Measurements from ENCODE around the gene SNCA.

Gene SNCA

DNA sequence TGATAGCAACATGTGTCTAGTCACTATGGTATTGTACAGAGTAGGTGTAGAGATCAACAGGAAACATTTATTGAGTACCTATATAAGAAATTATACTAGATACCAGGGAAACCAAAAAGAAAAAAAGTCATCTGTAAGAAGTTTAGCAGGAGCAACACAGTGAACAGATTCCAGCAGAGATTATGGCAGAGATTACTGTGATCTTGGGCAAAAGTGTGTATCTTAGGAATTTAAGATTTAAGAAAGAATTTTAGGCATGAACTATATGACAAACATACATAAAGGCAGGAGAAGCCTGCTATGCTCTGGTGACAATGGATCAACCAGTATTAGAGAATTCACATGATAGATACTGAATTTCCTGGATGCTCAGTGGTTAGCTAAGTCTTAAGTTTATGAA, 37.9 kb downstream of the SNCA start:
- no peaks in the 10 kb centered on the region for H3K4me1 ChIP-seq (ENCODE audit: control insufficient read depth in 5 of 5, insufficient read depth in 5 of 5, low read length in 5 of 5)
- H3K27ac ChIP-seq (ENCODE audit: low read depth, low read length) = no peak overlapping the region
- no peak overlapping the region for H3K9ac ChIP-seq (ENCODE audit: low read length in 5 of 5)
- no peaks in the 10 kb centered on the region for H3K27me3 ChIP-seq (ENCODE audit: control insufficient read depth in 5 of 5, insufficient read depth in 4 of 5, low read length in 5 of 5)
- no peak overlapping the region for H3K4me3 ChIP-seq (ENCODE audit: low read depth in 1 of 5, low read length in 5 of 5)
- no peaks in the 10 kb centered on the region for H3K36me3 ChIP-seq (ENCODE audit: control insufficient read depth in 5 of 5, insufficient read depth in 5 of 5, low read length in 5 of 5)
- H3K9me3 ChIP-seq (ENCODE audit: control insufficient read depth in 5 of 5, low read length in 5 of 5) = no peaks in the 10 kb centered on the region

GRCh38 chr4:89797117-89797516, 39.8 kb downstream of the SNCA start:
- Histone ChIP-seq H3K36me3 (ENCODE audit: control insufficient read depth in 5 of 5, insufficient read depth in 5 of 5, low read length in 5 of 5) (no peaks in the 10 kb centered on the region), H3K27me3 (ENCODE audit: control insufficient read depth in 5 of 5, insufficient read depth in 4 of 5, low read length in 5 of 5) (no peaks in the 10 kb centered on the region), H3K27ac (ENCODE audit: low read depth, low read length) (no peak overlapping the region), H3K4me1 (ENCODE audit: control insufficient read depth in 5 of 5, insufficient read depth in 5 of 5, low read length in 5 of 5) (no peaks in the 10 kb centered on the region), H3K9me3 (ENCODE audit: control insufficient read depth in 5 of 5, low read length in 5 of 5) (no peaks in the 10 kb centered on the region), H3K9ac (ENCODE audit: low read length in 5 of 5) (no peak overlapping the region), H3K4me3 (ENCODE audit: low read depth in 1 of 5, low read length in 5 of 5) (no peak overlapping the region)

- no peaks in the 10 kb centered on the region for H3K4me1 ChIP-seq (ENCODE audit: control insufficient read depth in 5 of 5, insufficient read depth in 5 of 5, low read length in 5 of 5)
- no peaks in the 10 kb centered on the region for H3K9me3 ChIP-seq (ENCODE audit: control insufficient read depth in 5 of 5, low read length in 5 of 5)
- H3K36me3 ChIP-seq (ENCODE audit: control insufficient read depth in 5 of 5, insufficient read depth in 5 of 5, low read length in 5 of 5) = no peaks in the 10 kb centered on the region
- no peak overlapping the region for H3K27ac ChIP-seq (ENCODE audit: low read depth, low read length)
- H3K27me3 ChIP-seq (ENCODE audit: control insufficient read depth in 5 of 5, insufficient read depth in 4 of 5, low read length in 5 of 5) = no peaks in the 10 kb centered on the region
- no peak overlapping the region for H3K4me3 ChIP-seq (ENCODE audit: low read depth in 1 of 5, low read length in 5 of 5)
- no peak overlapping the region for H3K9ac ChIP-seq (ENCODE audit: low read length in 5 of 5)
Measured at GRCh38 chr4:89788206-89789072, 48.5 kb downstream of the SNCA start.

DNA sequence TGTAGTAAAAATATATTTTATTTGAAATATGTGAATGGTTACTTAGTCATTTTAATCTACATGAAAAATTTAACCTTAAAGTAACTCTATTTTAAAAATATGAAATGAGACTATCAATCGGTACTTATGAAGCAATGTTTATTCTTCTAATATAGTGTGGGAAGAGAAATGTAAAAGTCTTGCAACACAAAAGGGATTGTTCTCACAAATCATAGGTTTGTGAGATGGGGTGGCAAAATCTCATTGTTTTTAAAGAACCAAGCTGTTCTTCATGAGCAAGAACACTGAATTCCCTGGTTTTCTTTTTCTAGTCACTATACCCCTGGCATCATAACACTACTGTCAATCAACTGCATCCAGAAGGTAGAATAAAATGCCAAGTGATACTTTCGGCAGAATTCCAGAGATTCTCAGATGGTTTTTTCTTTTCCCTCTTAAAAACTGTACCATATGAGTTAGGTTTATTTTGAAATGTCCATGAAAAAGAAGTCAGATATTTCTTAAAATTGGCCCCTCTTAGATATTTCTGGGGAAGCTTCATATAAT, 52.2 kb downstream of the SNCA start:
- H3K9me3 ChIP-seq (ENCODE audit: control insufficient read depth in 5 of 5, low read length in 5 of 5) = no peaks in the 10 kb centered on the region
- H3K27ac ChIP-seq (ENCODE audit: low read depth, low read length) = no peak overlapping the region
- no peaks in the 10 kb centered on the region for H3K27me3 ChIP-seq (ENCODE audit: control insufficient read depth in 5 of 5, insufficient read depth in 4 of 5, low read length in 5 of 5)
- no peak overlapping the region for H3K9ac ChIP-seq (ENCODE audit: low read length in 5 of 5)
- no peaks in the 10 kb centered on the region for H3K4me1 ChIP-seq (ENCODE audit: control insufficient read depth in 5 of 5, insufficient read depth in 5 of 5, low read length in 5 of 5)
- no peaks in the 10 kb centered on the region for H3K36me3 ChIP-seq (ENCODE audit: control insufficient read depth in 5 of 5, insufficient read depth in 5 of 5, low read length in 5 of 5)
- H3K4me3 ChIP-seq (ENCODE audit: low read depth in 1 of 5, low read length in 5 of 5) = no peak overlapping the region

- H3K4me3 ChIP-seq (ENCODE audit: low read depth in 1 of 5, low read length in 5 of 5) = no peak overlapping the region
- no peak overlapping the region for H3K27ac ChIP-seq (ENCODE audit: low read depth, low read length)
- H3K9ac ChIP-seq (ENCODE audit: low read length in 5 of 5) = no peak overlapping the region
- H3K4me1 ChIP-seq (ENCODE audit: control insufficient read depth in 5 of 5, insufficient read depth in 5 of 5, low read length in 5 of 5) = no peaks in the 10 kb centered on the region
- H3K36me3 ChIP-seq (ENCODE audit: control insufficient read depth in 5 of 5, insufficient read depth in 5 of 5, low read length in 5 of 5) = no peaks in the 10 kb centered on the region
- H3K9me3 ChIP-seq (ENCODE audit: control insufficient read depth in 5 of 5, low read length in 5 of 5) = peaks cover 0 to 10% (median 0%) of the 10 kb centered on the region in 5 donors
- H3K27me3 ChIP-seq (ENCODE audit: control insufficient read depth in 5 of 5, insufficient read depth in 4 of 5, low read length in 5 of 5) = no peaks in the 10 kb centered on the region
Measured at GRCh38 chr4:89781321-89781720, 55.6 kb downstream of the SNCA start.

DNA sequence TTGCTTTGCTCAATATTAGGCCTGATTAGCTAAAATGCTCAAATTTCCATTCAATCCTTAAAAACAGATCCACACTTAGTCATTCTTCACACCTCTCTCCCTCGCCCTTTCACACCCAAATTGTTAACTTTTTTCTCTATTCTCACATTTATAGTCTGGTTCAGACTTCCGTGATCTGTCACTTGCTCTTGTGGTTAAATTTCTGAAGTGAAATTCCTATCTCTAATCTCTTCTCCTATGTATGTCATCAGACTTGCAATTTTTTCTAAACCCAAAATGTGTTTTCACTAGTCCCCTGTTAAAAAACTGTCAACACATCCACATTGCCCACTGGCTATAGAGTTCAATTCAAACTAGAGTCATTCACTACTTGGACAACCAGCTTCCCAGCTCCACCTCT, 63.2 kb downstream of the SNCA start:
- Histone ChIP-seq H3K36me3 (ENCODE audit: control insufficient read depth in 5 of 5, insufficient read depth in 5 of 5, low read length in 5 of 5) (no peaks in the 10 kb centered on the region), H3K9ac (ENCODE audit: low read length in 5 of 5) (no peak overlapping the region), H3K4me3 (ENCODE audit: low read depth in 1 of 5, low read length in 5 of 5) (no peak overlapping the region), H3K27ac (ENCODE audit: low read depth, low read length) (no peak overlapping the region), H3K4me1 (ENCODE audit: control insufficient read depth in 5 of 5, insufficient read depth in 5 of 5, low read length in 5 of 5) (no peaks in the 10 kb centered on the region), H3K27me3 (ENCODE audit: control insufficient read depth in 5 of 5, insufficient read depth in 4 of 5, low read length in 5 of 5) (no peaks in the 10 kb centered on the region), H3K9me3 (ENCODE audit: control insufficient read depth in 5 of 5, low read length in 5 of 5) (peaks cover 0 to 9% (median 2%) of the 10 kb centered on the region in 5 donors)

DNA sequence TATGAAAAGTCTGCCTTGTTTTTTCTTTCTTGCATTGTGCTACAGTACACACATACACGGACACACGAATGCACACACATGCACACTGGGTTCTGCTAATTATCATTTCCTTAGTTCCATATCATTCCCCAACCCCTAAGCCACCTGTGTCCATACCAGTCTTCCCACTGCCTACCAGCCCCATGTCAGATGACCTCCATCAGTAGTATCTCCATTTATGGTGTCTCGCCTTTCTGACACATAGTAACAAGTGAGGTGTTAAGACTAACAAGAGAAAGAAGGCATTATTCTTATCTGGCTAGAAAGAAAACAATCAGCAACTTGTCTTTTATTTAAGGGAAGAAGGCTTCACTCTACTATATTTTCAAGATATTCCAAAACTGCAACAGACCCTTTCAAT, 67.1 kb downstream of the SNCA start:
- Histone ChIP-seq H3K27me3 (ENCODE audit: control insufficient read depth in 5 of 5, insufficient read depth in 4 of 5, low read length in 5 of 5) (no peaks in the 10 kb centered on the region), H3K9me3 (ENCODE audit: control insufficient read depth in 5 of 5, low read length in 5 of 5) (peaks cover 0 to 3% (median 0%) of the 10 kb centered on the region in 5 donors), H3K36me3 (ENCODE audit: control insufficient read depth in 5 of 5, insufficient read depth in 5 of 5, low read length in 5 of 5) (no peaks in the 10 kb centered on the region), H3K9ac (ENCODE audit: low read length in 5 of 5) (no peak overlapping the region), H3K4me3 (ENCODE audit: low read depth in 1 of 5, low read length in 5 of 5) (no peak overlapping the region), H3K4me1 (ENCODE audit: control insufficient read depth in 5 of 5, insufficient read depth in 5 of 5, low read length in 5 of 5) (peaks cover 0 to 12% (median 0%) of the 10 kb centered on the region in 5 donors), H3K27ac (ENCODE audit: low read depth, low read length) (no peak overlapping the region)

GRCh38 chr4:89767924-89768323, 69.0 kb downstream of the SNCA start:
- Histone ChIP-seq H3K9me3 (ENCODE audit: control insufficient read depth in 5 of 5, low read length in 5 of 5) (no peaks in the 10 kb centered on the region), H3K36me3 (ENCODE audit: control insufficient read depth in 5 of 5, insufficient read depth in 5 of 5, low read length in 5 of 5) (no peaks in the 10 kb centered on the region), H3K9ac (ENCODE audit: low read length in 5 of 5) (no peak overlapping the region), H3K27me3 (ENCODE audit: control insufficient read depth in 5 of 5, insufficient read depth in 4 of 5, low read length in 5 of 5) (no peaks in the 10 kb centered on the region), H3K4me1 (ENCODE audit: control insufficient read depth in 5 of 5, insufficient read depth in 5 of 5, low read length in 5 of 5) (peaks cover 0 to 12% (median 0%) of the 10 kb centered on the region in 5 donors), H3K4me3 (ENCODE audit: low read depth in 1 of 5, low read length in 5 of 5) (no peak overlapping the region), H3K27ac (ENCODE audit: low read depth, low read length) (no peak overlapping the region)

- Histone ChIP-seq H3K4me1 (ENCODE audit: control insufficient read depth in 5 of 5, insufficient read depth in 5 of 5, low read length in 5 of 5) (peaks cover 0 to 12% (median 0%) of the 10 kb centered on the region in 5 donors), H3K27me3 (ENCODE audit: control insufficient read depth in 5 of 5, insufficient read depth in 4 of 5, low read length in 5 of 5) (no peaks in the 10 kb centered on the region), H3K4me3 (ENCODE audit: low read depth in 1 of 5, low read length in 5 of 5) (no peak overlapping the region)
Measured at GRCh38 chr4:89765966-89766365, 71.0 kb downstream of the SNCA start.

GRCh38 chr4:89765528-89765927, 71.4 kb downstream of the SNCA start:
- no peaks in the 10 kb centered on the region for H3K27me3 ChIP-seq (ENCODE audit: control insufficient read depth in 5 of 5, insufficient read depth in 4 of 5, low read length in 5 of 5)
- no peaks in the 10 kb centered on the region for H3K9me3 ChIP-seq (ENCODE audit: control insufficient read depth in 5 of 5, low read length in 5 of 5)
- peaks cover 0 to 12% (median 0%) of the 10 kb centered on the region in 5 donors for H3K4me1 ChIP-seq (ENCODE audit: control insufficient read depth in 5 of 5, insufficient read depth in 5 of 5, low read length in 5 of 5)
- no peak overlapping the region for H3K9ac ChIP-seq (ENCODE audit: low read length in 5 of 5)
- no peak overlapping the region for H3K4me3 ChIP-seq (ENCODE audit: low read depth in 1 of 5, low read length in 5 of 5)
- no peaks in the 10 kb centered on the region for H3K36me3 ChIP-seq (ENCODE audit: control insufficient read depth in 5 of 5, insufficient read depth in 5 of 5, low read length in 5 of 5)
- no peak overlapping the region for H3K27ac ChIP-seq (ENCODE audit: low read depth, low read length)

More at GRCh38 chr4:89765966-89766365, 71.0 kb downstream of the SNCA start:
- no peaks in the 10 kb centered on the region for H3K9me3 ChIP-seq (ENCODE audit: control insufficient read depth in 5 of 5, low read length in 5 of 5)
- no peak overlapping the region for H3K27ac ChIP-seq (ENCODE audit: low read depth, low read length)
- no peak overlapping the region for H3K9ac ChIP-seq (ENCODE audit: low read length in 5 of 5)
- H3K36me3 ChIP-seq (ENCODE audit: control insufficient read depth in 5 of 5, insufficient read depth in 5 of 5, low read length in 5 of 5) = no peaks in the 10 kb centered on the region
